ENCODE results near the gene FCER2.

The FCER2 gene

GRCh38 chr19:7676376-7676775 lies 25.6 kb downstream of the FCER2 start:
- Histone ChIP-seq H3K27ac (ENCODE audit: low read depth, low read length) (no peak overlapping the region), H3K9ac (ENCODE audit: low read depth, low read length) (no peak overlapping the region), H3K4me3 (ENCODE audit: low read depth, low read length) (no peak overlapping the region), H3K4me1 (ENCODE audit: control insufficient read depth, insufficient read depth, low read length) (no peaks in the 10 kb centered on the region), H3K27me3 (ENCODE audit: control insufficient read depth, insufficient read depth, low read length) (peaks cover 25% of the 10 kb centered on the region), H3K9me3 (ENCODE audit: control insufficient read depth, insufficient read depth, low read length) (no peaks in the 10 kb centered on the region), H3K36me3 (ENCODE audit: control insufficient read depth, insufficient read depth, low read length) (no peaks in the 10 kb centered on the region)

GRCh38 chr19:7674010-7675005 lies 27.6 kb downstream of the FCER2 start:
- peaks cover 4% of the 10 kb centered on the region; the same call in 1 of the 2 replicates for H3K4me1 ChIP-seq (ENCODE audit: control insufficient read depth, insufficient read depth, low read length)
- no peaks in the 10 kb centered on the region for H3K36me3 ChIP-seq (ENCODE audit: control insufficient read depth, insufficient read depth, low read length)
- peak overlapping the region; percentile 31; the same call in 1 of the 2 replicates for H3K4me3 ChIP-seq (ENCODE audit: low read depth, low read length)
- H3K27me3 ChIP-seq (ENCODE audit: control insufficient read depth, insufficient read depth, low read length): peaks cover 39% of the 10 kb centered on the region
- H3K27ac ChIP-seq (ENCODE audit: low read depth, low read length): no peak overlapping the region
- H3K9ac ChIP-seq (ENCODE audit: low read depth, low read length): no peak overlapping the region
- H3K9me3 ChIP-seq (ENCODE audit: control insufficient read depth, insufficient read depth, low read length): no peaks in the 10 kb centered on the region

- Histone ChIP-seq H3K4me3 (ENCODE audit: low read depth, low read length) (no peak overlapping the region), H3K27me3 (ENCODE audit: control insufficient read depth, insufficient read depth, low read length) (peaks cover 44% of the 10 kb centered on the region), H3K36me3 (ENCODE audit: control insufficient read depth, insufficient read depth, low read length) (no peaks in the 10 kb centered on the region), H3K27ac (ENCODE audit: low read depth, low read length) (no peak overlapping the region), H3K9ac (ENCODE audit: low read depth, low read length) (no peak overlapping the region), H3K4me1 (ENCODE audit: control insufficient read depth, insufficient read depth, low read length) (peaks cover 4% of the 10 kb centered on the region; the same call in 1 of the 2 replicates), H3K9me3 (ENCODE audit: control insufficient read depth, insufficient read depth, low read length) (no peaks in the 10 kb centered on the region)
Measured at GRCh38 chr19:7672522-7672921, 29.4 kb downstream of the FCER2 start.

- Histone ChIP-seq H3K27ac (ENCODE audit: low read depth, low read length) (no peak overlapping the region), H3K4me1 (ENCODE audit: control insufficient read depth, insufficient read depth, low read length) (peaks cover 4% of the 10 kb centered on the region; the same call in 1 of the 2 replicates), H3K9ac (ENCODE audit: low read depth, low read length) (peak overlapping the region; percentile 31; the same call in 1 of the 2 replicates), H3K4me3 (ENCODE audit: low read depth, low read length) (peak overlapping the region; percentile 62), H3K36me3 (ENCODE audit: control insufficient read depth, insufficient read depth, low read length) (no peaks in the 10 kb centered on the region), H3K9me3 (ENCODE audit: control insufficient read depth, insufficient read depth, low read length) (no peaks in the 10 kb centered on the region), H3K27me3 (ENCODE audit: control insufficient read depth, insufficient read depth, low read length) (peaks cover 35% of the 10 kb centered on the region)
Measured at GRCh38 chr19:7670790-7671189, 31.1 kb downstream of the FCER2 start.

DNA sequence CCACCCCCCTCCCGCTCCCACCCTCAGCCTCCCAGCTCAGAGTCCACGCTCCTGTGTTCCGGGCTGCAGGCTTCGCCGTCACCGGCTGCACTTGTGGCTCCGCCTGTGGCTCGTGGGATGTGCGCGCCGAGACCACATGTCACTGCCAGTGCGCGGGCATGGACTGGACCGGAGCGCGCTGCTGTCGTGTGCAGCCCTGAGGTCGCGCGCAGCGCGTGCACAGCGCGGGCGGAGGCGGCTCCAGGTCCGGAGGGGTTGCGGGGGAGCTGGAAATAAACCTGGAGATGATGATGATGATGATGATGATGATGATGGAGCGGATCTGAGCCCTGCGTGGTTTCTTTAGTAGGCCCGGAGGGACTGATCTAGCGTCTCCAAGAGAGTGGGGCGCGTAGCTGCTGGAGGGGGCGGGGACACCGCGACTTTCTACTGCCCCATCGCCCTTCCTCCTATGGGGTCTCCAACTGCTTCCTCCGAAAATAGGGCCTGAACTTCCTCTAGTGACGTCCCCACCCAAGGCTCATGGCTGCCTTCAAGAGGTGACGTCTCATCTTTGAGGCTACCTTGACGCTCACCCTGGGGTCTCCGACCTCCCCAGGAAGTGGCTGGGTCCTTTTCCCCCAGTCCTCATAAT lies 31.7 kb downstream of the FCER2 start:
- Histone ChIP-seq H3K27ac (ENCODE audit: low read depth, low read length) (no peak overlapping the region), H3K27me3 (ENCODE audit: control insufficient read depth, insufficient read depth, low read length) (peaks cover 35% of the 10 kb centered on the region), H3K4me1 (ENCODE audit: control insufficient read depth, insufficient read depth, low read length) (peaks cover 4% of the 10 kb centered on the region; the same call in 1 of the 2 replicates), H3K4me3 (ENCODE audit: low read depth, low read length) (peak overlapping the region; percentile 62), H3K9me3 (ENCODE audit: control insufficient read depth, insufficient read depth, low read length) (no peaks in the 10 kb centered on the region), H3K36me3 (ENCODE audit: control insufficient read depth, insufficient read depth, low read length) (no peaks in the 10 kb centered on the region), H3K9ac (ENCODE audit: low read depth, low read length) (peak overlapping the region; percentile 31; the same call in 1 of the 2 replicates)

GRCh38 chr19:7669641-7670040 lies 32.3 kb downstream of the FCER2 start:
- Histone ChIP-seq H3K9ac (ENCODE audit: low read depth, low read length) (no peak overlapping the region), H3K27me3 (ENCODE audit: control insufficient read depth, insufficient read depth, low read length) (peaks cover 35% of the 10 kb centered on the region), H3K36me3 (ENCODE audit: control insufficient read depth, insufficient read depth, low read length) (no peaks in the 10 kb centered on the region), H3K4me3 (ENCODE audit: low read depth, low read length) (peak overlapping the region; percentile 50), H3K9me3 (ENCODE audit: control insufficient read depth, insufficient read depth, low read length) (no peaks in the 10 kb centered on the region), H3K27ac (ENCODE audit: low read depth, low read length) (no peak overlapping the region), H3K4me1 (ENCODE audit: control insufficient read depth, insufficient read depth, low read length) (peaks cover 4% of the 10 kb centered on the region; the same call in 1 of the 2 replicates)

DNA sequence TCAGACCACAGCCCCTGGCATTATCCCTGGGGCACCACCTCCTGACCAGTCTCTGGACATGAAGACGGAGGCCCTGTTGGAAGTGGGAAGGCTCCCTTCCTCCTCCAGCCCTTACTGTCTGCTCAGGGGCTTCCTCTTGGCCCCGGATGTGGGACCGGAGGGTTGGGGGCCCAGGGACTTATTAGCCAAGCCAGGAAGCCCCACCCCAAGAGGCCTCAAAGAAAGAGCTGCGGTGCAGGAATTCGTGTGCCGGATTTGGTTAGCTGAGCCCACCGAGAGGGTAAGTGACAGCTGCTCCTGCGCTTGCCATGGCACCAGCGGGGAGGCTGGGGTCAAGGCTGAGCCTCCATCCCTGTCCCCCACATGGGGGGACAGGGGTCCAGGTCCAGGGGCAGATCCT lies 33.1 kb downstream of the FCER2 start, which contains the start of gene RETN:
TSS of gene RETN (plus strand) at position 208 of the 400 bp plus-strand sequence. CDS start 278 bp downstream, outside the sequence.
- Histone ChIP-seq H3K9me3 (ENCODE audit: control insufficient read depth, insufficient read depth, low read length) (no peaks in the 10 kb centered on the region), H3K27me3 (ENCODE audit: control insufficient read depth, insufficient read depth, low read length) (peaks cover 35% of the 10 kb centered on the region), H3K4me1 (ENCODE audit: control insufficient read depth, insufficient read depth, low read length) (peaks cover 4% of the 10 kb centered on the region; the same call in 1 of the 2 replicates), H3K4me3 (ENCODE audit: low read depth, low read length) (peak within 1 kb of the TSS; percentile 50), H3K27ac (ENCODE audit: low read depth, low read length) (no peak within 1 kb of the TSS), H3K9ac (ENCODE audit: low read depth, low read length) (no peak within 1 kb of the TSS), H3K36me3 (ENCODE audit: control insufficient read depth, insufficient read depth, low read length) (no peaks in the 10 kb centered on the region)

DNA sequence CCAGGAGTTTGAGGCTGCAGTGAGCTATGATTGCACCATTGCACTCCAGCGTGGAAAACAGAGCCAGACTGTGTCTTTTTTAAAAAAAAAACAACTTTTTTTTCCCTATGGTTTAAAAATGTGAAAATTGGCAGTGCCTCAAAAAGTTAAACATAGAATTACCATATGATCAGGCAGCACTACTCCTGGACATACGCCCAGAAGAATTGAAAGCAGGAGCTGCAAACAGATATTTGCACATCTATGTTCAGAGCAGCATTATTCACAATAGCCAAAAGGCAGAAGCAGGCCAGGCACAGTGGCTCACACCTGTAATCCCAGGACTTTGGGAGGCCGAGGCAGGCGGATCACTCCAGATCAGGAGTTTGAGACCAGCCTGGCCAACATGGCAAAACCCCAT lies 36.9 kb downstream of the FCER2 start:
- Histone ChIP-seq H3K9me3 (ENCODE audit: control insufficient read depth, insufficient read depth, low read length) (no peaks in the 10 kb centered on the region), H3K36me3 (ENCODE audit: control insufficient read depth, insufficient read depth, low read length) (no peaks in the 10 kb centered on the region), H3K4me1 (ENCODE audit: control insufficient read depth, insufficient read depth, low read length) (no peaks in the 10 kb centered on the region), H3K27me3 (ENCODE audit: control insufficient read depth, insufficient read depth, low read length) (peaks cover 14% of the 10 kb centered on the region), H3K9ac (ENCODE audit: low read depth, low read length) (no peak overlapping the region), H3K27ac (ENCODE audit: low read depth, low read length) (no peak overlapping the region), H3K4me3 (ENCODE audit: low read depth, low read length) (no peak overlapping the region)

GRCh38 chr19:7663706-7664105 lies 38.2 kb downstream of the FCER2 start:
- Histone ChIP-seq H3K27ac (ENCODE audit: low read depth, low read length) (no peak overlapping the region), H3K9ac (ENCODE audit: low read depth, low read length) (no peak overlapping the region), H3K4me1 (ENCODE audit: control insufficient read depth, insufficient read depth, low read length) (no peaks in the 10 kb centered on the region), H3K36me3 (ENCODE audit: control insufficient read depth, insufficient read depth, low read length) (no peaks in the 10 kb centered on the region), H3K27me3 (ENCODE audit: control insufficient read depth, insufficient read depth, low read length) (peaks cover 3% of the 10 kb centered on the region; the same call in 1 of the 2 replicates), H3K9me3 (ENCODE audit: control insufficient read depth, insufficient read depth, low read length) (no peaks in the 10 kb centered on the region), H3K4me3 (ENCODE audit: low read depth, low read length) (no peak overlapping the region)

DNA sequence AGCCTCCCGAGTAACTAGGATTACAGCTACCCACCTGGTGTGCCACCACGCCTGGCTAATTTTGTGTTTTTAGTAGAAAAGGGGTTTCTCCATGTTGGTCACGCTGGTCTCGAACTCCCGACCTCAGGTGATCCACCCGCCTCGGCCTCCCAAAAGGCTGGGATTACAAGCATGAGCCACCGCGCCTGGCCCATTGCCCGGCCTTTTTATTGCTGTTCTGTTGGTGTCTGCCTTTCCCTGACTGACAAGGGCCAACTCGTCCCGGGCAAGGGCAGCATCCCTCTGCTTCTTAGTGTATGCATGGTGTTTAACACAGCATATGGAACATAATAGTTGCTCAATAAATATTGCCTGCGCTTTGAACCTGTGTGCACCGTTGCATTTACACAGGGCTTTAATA lies 39.3 kb downstream of the FCER2 start:
- H3K9me3 ChIP-seq (ENCODE audit: control insufficient read depth, insufficient read depth, low read length): no peaks in the 10 kb centered on the region
- H3K27ac ChIP-seq (ENCODE audit: low read depth, low read length): no peak overlapping the region
- H3K27me3 ChIP-seq (ENCODE audit: control insufficient read depth, insufficient read depth, low read length): no peaks in the 10 kb centered on the region
- H3K4me1 ChIP-seq (ENCODE audit: control insufficient read depth, insufficient read depth, low read length): no peaks in the 10 kb centered on the region
- no peak overlapping the region for H3K9ac ChIP-seq (ENCODE audit: low read depth, low read length)
- H3K36me3 ChIP-seq (ENCODE audit: control insufficient read depth, insufficient read depth, low read length): no peaks in the 10 kb centered on the region
- H3K4me3 ChIP-seq (ENCODE audit: low read depth, low read length): no peak overlapping the region

All from HUES48 (cell line).